GM19372 (cell line): ENCODE measurements around the gene MVB12B.
"Not testable (repeated sequence)": the region's sequence is repeated elsewhere in the genome, so short reads cannot be mapped to it uniquely, and the experiment has no call there.

Experiments
- ATAC-seq: cut with Tn5 transposase; IDR thresholded peaks from one replicate; pipeline ENCODE4 v1.9.1; 2021; ENCODE audit warnings: mild to moderate bottlenecking, low read depth, moderate library complexity; ENCODE audit not compliant: unreplicated experiment

MVB12B gene

DNA sequence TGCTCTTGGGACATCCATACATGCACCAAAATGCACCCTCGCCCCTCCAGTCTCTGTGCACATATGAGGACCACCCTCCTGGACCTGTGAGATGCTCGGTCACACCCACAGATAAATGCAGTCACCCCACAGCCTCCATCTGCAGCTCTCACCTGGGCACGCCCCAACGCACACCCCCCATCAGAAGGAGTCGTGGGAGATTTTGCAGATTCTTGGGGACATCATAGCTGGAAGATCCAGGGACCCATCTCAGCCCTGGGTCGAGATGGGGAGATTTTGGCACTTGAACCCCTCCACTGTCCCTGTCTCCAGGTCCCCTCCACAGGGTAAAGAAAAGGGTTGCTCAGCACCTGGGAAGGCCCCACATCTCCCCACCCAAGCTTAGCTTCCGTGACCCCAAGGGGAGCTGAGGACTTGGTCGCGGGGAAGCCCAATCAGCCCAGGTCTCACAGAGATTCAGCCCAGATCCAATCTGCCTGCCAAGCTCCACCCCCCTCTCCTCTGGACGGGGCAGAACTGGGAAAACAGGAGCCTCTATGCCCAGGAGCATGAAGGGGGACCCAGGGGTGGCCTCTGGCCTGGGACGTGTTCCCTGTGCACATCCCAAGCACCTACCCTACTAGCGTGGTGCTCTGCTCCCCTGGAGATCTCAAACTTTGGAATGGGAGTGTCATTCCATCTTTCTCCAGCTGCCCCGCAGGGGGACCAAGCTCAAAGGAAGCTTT is 197.9 kb downstream of the MVB12B start:
- no peak for ATAC-seq

DNA sequence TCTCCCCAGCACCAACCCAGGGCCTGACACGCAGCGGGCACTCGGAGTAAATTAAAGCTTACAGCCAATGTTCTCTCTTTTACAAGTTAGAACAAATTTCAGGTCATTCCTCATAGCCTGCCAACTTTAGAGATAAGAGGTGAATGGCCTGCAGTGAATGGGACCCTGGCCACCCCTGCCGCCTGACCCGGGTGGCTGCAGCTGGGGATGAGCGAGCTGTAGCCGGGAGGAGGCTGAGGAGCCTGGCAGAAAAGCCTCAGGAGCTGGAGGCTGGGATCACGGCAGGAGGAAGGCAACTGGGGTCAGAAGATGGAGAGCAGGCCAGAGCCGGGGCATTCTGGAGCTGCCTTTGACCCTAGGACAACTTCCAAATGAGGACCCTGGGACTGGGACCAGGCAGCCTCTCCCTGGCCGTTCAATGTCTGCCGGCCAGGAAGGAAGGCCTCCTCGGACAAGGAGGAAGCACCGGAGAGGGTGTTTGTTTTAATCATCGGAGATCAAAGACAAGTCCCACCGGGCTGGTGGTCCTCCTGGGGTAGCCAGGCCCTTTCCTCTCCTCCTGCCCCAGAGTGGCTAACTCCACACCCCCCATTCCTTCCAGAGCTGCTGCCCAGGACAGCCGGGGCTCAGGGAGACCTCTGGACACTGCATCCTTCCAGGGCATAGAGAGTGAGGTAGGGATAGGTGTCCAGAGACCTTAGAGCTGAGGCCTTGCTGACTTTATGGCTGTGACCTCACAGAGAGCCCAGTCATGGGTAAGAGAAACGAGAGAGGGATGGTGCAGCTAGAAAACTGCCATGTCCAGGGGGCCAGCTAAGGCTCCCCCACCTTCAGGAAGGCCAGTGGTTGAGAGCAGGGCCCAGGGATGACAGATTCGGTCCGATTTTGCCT is 199.8 kb downstream of the MVB12B start:
- ATAC-seq: no peak

DNA sequence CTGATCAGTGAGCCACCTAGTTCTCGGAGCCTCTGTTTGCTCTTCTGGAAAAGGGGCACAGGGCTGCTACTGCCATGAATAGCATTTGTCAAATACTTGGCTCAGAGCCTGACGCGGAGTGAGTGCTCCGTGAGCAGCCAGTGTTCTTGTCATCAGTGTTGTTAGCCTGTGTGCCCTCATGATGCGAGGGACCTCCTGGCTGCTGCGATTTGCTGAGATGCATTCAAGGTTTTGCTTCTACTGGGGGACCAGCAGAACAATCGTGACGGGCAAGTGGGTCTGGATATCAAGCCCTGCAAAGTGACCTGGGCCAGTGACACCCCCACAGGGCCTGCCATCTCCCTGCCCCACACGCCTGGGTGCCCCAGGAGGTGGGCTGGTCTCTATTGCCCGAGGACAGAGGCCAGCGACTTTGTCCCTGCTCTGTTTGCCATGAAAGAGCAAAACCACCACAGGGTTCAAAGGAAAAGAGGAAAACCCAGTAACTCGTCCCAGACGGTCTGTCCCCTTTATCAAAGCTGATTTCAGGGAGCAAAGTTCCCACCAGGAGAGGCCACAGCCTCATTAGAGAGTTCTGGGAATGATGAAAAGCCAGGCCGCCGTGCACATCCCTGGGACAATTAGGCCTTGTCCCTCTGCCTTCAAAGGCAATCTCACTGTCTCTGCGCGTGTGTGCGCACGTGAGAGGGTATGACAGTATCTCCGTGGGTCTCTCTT is 200.6 kb downstream of the MVB12B start:
- no peak for ATAC-seq

DNA sequence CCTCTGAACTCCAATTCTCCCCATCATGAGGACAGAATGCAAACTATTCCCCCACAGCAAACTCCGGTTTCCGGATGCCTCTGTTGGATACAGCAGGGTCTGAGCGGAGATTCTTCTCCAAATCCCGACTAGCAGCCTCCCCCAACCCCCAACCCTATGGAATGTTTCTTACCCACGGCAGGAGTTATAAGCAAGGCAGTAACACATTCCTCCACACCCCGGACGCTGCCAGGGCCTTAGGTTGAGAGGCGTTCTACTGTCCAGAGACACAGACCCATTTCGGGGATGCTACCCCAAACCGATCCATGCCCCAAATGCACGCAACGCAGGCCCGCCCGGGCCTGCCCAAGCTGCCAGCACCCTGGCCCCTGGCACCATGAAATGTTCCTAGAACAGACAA is 201.5 kb downstream of the MVB12B start:
- no peak for ATAC-seq

DNA sequence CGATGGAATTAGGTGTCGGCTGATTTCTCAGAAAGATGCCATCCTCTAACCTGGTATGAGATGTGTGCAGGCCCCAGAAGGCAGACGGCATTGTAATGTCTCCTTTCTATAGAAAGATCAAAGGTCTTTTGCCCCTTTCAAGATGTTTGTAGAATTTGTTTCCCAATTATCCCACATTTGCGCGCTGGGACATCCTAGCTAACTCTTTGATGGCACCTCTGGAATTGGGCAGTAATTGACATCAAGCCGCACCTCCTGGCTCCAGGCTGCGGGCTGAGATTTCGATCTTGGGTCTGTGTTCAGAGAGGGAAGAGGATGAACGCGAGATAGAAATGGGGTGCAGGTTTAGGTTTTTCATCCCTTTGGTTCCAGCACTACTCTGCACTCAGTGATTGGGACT is 202.3 kb downstream of the MVB12B start:
- ATAC-seq: no peak

DNA sequence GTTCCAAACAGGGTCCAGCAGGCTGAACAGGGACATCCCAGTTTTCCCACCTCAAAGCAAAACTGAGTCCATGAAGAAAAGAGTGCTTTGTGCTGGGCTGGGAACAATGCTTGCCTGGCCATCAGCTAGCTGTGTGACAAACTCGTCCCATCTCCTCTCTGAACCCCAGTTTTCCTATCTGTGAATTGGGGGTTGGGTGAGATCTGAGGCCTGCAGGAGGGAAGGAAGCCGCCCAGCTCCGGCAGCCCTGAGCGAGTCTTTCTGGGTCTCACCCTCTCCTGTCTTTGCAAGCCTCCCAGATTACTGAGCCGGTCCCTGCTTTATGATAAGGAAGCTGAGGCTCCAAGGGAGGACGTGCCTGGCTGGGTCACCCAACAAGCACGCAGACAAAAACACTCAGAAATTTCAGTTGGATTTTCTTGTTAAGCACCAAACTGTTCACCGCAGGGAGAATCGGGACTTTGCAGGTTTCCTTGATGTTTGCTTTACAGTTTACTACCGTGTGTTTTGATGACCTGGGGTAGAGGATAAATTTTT is 204.5 kb downstream of the MVB12B start:
- no peak for ATAC-seq

DNA sequence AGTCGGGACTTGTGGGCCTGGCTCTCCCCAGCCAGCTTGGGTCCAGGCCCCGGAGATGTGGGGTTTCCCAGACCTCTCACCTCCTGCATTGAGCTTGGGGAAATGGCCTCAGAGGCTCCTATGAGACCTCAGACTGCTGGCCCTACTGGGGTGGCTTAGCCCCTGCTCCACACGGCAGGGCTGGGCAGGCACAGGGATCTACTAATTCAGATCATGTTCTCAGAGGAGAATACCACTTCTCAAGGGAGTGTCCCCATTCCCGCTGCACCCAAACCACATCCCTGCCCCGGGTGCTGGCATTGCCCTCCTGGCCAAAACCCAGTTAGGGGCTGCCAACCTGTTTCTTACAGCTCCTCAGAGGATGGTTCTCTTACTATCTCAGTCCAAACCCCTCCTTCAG is 205.0 kb downstream of the MVB12B start:
- ATAC-seq: no peak

DNA sequence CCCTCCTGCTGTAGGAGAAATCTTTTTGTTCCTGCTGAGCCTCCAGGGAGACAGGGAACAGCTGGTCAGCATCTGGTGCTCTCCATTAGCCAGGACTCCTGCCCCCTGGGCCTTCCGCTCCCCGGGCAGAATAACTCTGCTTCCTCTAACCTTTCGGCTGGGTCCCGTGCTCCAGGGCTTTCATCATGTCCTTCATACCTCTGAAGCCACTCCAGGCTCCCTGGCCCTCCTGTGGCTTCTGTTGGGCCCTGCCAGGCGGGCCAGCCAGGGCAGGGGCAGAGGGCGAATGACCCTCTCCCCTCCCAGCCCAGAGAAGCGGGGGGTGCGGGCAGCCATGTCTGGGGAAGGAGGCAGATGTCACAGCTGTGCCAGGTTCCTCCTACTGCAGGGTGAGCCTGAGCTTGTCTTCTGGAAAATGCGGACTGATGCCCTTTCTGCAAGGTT is 205.4 kb downstream of the MVB12B start:
- ATAC-seq: no peak

DNA sequence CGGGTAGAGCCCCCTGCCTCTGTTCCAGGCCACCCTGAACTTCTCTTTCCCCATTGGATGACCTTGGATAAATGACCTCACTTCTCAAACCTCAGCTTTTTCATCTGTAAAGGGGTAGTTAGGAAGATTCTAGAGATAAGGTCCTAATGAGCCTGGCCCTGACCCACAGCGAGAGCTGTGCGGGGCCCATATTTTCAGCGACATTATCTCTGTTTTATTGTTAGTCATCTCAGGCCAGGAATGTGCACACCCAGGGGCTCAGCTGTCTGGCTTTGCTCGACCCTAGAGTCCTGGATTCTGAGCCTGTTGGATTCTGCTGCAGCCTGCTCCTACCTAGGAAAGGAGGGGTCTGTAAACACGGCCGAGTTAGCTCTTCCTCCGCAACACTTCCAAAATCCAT is 205.9 kb downstream of the MVB12B start:
- no peak for ATAC-seq

DNA sequence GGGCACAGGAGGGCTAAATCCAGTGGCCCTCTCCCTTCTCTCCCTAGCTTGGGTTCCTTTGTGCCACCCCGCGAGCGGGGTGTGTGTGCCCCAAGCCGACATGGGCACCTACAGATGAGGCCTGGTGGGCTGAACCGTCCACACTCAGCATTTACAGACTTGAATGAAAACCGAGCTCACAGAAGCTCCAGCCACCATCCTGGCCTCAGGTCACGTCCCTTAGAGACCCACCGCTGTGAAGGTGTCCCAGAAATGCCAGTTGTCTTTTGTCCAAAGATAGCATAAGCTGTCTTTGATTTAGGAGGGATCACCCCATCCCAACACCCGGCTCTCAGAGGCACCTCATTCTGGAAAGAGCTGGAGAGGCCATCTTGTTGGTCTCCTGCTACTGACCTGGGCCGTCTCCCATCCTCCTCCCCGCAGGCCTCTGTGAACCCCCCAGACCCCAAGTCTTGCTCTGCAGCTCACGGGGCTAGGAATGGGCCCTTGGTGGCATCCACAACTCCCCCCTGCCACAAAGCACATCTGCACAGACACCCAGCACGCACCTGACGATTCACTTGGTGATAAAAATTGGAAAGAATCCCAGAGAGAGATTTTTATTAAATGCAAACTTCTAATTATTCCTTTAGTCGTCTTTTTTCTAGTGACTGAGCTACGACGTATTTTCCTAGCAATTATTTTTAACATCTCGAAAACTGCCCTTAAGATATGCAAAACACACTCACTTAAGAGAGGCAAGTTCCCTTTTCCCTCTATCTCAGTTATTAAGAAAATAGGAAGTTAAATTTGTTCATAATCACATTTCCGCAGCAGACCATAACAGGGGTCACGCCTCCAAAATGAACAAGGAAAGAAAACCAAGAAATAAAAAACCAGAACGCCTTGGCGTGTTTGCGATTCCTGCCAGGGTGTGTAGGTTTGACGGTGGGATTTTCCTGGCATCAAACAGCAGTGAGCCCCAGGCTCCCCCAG is 206.6 kb downstream of the MVB12B start:
- no peak for ATAC-seq

DNA sequence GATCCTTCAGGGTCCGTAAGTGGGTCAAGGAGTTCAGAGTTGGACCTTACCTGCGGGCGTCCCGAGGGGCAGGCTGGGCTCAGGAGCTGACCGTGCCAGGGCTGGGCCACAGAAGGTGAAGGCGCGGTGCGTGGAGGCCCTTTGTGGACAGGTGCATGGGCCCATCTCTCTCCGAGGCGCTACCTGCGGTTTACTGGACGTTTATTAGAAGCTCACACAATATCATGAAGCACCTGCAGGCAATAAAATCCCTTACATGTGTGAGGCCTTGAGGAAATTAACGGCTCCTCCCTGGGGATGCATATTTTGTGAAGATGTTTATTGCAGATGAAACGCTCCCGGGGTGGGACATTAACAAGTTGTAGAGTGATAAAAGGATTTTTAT is 207.3 kb downstream of the MVB12B start:
- no peak for ATAC-seq

DNA sequence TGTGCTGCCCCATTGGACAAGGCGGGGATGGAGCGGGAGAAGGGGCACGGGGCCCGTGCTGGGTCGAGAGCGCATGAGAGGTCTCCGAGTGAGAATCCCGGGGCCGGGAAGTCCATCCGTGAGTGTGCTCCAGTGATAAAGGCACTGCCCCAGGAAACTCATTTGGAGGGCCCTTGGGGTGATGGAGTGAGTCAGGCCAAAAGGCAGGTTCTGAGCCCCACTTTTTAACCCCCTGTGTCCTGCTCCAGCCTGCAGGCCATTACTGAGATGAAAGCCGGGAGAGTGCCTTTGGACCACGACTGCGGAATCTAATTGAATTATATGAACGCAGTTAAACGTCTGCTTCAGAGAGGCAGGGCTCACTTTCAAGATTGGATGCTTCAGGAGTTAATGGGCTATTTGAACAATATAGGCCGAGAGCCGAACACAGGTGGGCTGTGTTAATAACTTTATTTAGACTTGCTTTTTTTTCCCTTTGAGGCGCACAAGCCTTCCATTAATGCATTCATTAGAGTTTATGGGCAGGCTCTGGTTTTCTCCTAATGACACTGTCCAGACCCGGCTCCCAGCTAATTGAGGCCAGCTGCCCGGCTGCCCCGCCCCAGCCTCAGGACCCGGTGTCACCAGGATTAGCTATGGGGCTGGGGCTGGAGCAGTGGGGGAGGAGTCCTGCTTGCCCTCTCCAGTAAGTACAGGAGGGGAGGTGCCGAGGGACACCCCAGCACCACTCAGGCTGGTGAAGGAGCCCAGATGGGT is 208.0 kb downstream of the MVB12B start:
- ATAC-seq: no peak

DNA sequence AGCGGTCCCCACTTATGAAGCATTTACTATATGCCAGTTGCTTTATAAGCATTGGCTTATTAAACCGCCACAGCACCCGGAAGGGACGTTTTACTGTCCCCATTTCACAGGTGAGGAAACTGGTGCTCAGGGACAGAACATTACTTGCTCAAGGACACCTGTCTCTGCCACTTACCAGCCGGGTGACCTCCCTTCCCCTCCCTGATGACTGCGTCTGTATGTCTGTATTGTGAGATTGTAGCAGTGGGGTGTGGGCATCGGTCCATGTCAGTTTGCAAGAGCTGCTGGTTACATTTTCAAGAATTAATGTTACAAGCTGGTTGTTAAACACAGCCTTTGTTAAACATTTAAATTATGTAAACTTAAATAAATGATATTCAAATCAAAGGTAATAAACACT is 209.5 kb downstream of the MVB12B start:
- no peak for ATAC-seq

DNA sequence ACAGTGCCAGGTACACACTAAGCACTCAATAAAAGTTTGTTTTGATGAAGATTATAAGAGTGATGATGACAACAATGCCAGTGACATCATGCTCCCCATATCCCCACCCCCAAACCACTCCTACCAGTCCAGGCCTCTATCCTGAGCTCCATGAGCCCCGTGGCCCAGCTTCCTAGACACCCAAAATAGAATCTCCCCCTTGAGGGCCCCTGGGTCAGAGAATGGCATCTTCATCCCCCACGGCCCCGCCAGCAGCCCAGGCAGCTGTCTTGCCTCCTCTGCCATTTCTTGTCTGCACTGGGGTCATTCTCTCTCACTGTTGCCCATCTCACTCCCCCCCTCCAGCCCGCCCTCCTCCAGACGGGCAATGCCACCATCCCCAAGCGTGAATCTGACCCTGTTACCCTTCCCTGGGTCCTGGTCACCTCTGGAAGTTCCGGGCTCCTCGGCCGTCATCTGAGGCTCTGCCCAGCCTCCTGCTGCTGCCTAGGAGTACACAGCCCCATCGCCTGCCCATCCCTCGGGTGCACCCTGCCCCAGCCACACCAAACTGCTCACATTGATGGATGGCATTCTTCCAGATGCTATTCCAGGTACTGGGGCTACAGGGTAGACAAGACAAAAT is 210.3 kb downstream of the MVB12B start:
- no peak for ATAC-seq

DNA sequence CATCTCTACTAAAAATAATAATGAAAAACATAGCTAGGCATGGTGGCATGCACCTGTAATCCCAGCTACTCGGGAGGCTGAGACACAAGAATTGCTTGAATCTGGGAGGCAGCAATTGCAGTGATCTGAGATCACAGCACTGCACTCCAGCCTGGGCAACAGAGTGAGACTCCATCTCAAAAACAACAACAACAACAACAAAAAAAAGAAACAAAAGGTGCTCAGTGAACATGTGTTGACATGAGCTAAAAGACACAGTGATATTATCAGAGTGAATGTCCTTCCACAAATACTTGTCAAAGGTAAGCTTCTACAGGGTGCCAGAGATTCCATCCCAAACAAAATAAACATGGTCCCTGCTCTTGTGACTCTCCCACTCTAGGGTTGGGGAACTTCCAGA is 211.9 kb downstream of the MVB12B start:
- no peak for ATAC-seq

DNA sequence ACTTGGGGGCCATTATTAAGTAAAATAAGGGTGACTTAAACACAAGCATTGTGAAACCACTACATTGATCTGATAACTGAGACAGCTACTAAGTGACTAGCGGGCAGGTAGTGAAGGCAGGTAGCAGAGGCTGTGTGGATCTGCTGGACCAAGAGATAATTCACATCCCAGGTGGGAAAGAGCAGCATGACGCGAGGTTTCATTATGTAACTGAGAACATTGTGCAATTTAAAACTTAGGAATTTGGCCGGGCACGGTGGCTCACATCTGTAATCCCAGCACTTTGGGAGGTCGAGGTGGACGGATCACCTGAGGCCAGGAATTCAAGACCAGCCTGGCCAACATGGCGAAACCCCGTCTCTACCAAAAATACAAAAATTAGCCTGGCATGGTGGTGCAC is 213.8 kb downstream of the MVB12B start:
- ATAC-seq: not testable (repeated sequence)

DNA sequence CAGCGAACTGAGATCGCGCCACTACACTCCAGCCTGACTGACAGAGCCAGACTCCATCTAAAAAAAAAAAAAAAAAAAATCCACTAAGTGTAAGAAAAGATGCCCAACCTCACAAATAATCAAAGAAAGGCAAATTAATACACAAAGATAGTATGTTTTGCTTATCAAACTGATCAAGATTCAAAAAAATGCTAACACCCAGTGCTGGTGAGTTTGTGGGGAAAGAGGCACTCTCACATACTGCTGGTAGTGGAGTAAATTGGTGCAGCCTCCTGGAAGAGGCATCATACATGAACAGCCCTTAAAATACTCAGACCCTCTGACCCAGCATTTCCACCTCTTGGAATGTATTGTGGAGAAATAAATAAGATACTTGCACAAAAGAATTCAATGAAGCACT is 216.9 kb downstream of the MVB12B start:
- ATAC-seq: no peak

DNA sequence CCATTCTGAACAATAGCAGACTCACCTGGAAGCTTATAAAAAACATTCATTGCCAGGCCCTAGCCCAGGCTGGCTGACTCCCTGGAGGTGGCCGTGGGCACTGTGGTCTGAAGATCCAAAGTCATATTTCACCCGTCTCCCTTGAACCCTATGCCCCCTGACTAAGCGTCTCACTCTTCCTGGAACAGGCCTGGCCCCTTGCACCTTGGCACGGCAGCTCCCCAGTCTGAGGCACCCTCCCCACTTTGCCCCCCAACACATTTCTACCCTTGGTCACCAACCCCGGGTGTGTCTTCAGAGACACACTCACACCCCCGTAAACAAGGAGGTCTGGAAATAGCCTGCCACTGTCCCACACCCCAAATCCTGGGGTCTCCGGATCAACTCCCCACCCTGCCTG is 218.5 kb downstream of the MVB12B start:
- no peak for ATAC-seq

DNA sequence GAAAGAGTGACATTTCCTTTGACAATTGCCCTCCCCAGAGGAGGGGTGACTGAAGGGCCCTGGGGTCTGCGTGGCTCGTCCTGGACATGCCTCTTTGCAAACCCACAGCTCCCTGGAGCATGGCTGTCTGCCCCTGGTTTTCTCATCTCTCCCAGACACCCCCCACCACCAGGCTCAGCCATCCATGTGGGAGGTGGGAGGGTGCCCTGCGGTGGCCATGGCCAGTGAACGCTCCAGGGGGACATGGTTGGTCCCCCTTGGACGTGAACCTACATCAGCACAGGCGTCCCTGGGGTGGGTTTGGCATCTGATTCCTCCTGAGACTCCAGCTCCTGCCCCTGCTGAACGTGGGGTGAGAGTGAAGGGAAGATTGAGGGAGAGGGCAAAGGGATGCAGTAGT is 219.4 kb downstream of the MVB12B start:
- ATAC-seq: no peak
